Measurements from ENCODE around the gene HYAL1.

Gene HYAL1

DNA sequence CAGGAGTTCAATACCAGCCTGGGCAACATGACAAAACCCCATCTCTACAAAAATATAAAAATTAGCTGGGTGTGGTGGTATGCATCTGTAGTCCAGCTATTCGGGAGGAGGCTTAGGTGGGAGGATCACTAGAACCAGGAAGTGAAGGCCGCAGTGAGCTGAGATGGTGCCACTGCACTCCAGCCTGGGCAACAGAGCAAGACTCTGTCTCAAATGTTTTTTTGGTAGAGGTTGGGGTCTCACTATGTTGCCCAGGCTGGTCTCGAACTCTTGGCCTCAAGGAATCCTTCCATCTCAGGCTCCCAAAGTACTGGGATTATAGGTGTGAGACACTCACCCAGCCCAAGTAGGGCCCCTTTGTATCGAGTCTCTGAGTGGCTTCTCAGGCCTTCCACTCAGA, 9.3 kb downstream of the HYAL1 start:
- ChIA-PET CTCF (no interaction called here), POLR2A (interaction anchor here (2.5 kb wide), 1 partner anchor 43 kb away, joined by 12 read pairs; no protein-coding TSS in a partner anchor)

DNA sequence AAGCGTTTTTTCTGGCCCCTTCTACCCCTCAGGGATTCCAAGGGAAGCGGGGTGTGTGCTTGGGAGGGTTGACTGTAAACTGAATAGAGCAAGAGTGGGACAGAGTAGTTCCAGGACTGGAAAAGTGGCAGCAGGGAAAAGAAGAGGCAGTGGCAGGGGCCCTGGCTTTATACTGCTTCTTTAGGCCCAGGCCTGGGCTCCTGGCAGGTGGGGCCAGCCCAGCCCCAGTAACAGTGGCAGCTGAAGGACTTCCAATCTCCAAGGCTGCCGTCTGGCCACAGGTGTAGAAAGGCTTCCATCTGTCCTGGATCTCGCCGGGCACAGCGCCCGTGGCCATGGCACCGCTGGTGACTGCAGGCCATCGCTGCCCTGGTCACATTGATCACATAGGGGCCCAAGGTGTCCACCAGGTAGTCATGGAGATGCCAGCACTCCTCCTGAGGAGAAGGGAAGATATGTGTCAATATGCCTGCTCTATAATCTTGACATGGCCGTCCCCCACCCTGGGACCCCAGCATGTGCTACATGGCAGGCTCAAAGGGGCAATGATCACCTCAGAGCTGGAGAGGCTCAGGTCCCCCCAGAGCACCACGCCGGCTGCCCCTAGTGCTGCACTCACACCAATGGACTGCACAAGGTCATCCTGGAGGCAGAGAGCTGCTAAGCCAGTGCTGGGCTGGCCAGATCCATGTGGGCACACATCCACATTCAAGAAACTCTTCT, 10.1 kb downstream of the HYAL1 start:
- POLR2A ChIA-PET = interaction anchor here (0.6 to 2.5 kb wide), 11 partner anchors 11 to 276 kb away, joined by 3 to 28 read pairs (median 4); partner anchors contain the start of genes HEMK1 and TUSC2
- TF ChIP-seq FOXK2 (IDR thresholded peaks at IDR 0.05) (no peak), FOXA1 (IDR thresholded peaks at IDR 0.05) (no peak), BHLHE40 (IDR thresholded peaks at IDR 0.05; ENCODE audit: borderline replicate concordance) (no peak), TARDBP (IDR thresholded peaks at IDR 0.05) (no peak), ZNF384 (IDR thresholded peaks at IDR 0.05) (no peak), SUZ12 (IDR thresholded peaks at IDR 0.05) (no peak), NFRKB (IDR thresholded peaks at IDR 0.05) (no peak), LEF1 (IDR thresholded peaks at IDR 0.05; ENCODE audit: borderline replicate concordance) (no peak), ARNT (IDR thresholded peaks at IDR 0.05) (no peak)
- no peak for DNase-seq (ENCODE audit: extremely low spot score)
- CTCF ChIA-PET = no interaction called here

More for the DNA sequence above, 9.3 kb downstream of the HYAL1 start:
- TF ChIP-seq FOXM1 (IDR thresholded peaks at IDR 0.05; ENCODE audit: borderline replicate concordance) (no peak), SP1 (IDR thresholded peaks at IDR 0.05) (no peak), ARNT (IDR thresholded peaks at IDR 0.05) (no peak), HDGF (IDR thresholded peaks at IDR 0.05; ENCODE audit: borderline replicate concordance) (no peak), L3MBTL2 (conservative IDR thresholded peaks at IDR 0.05) (no peak), NFRKB (IDR thresholded peaks at IDR 0.05) (no peak), FOXK2 (IDR thresholded peaks at IDR 0.05) (no peak), ELF4 (IDR thresholded peaks at IDR 0.05) (no peak), LEF1 (IDR thresholded peaks at IDR 0.05; ENCODE audit: borderline replicate concordance) (no peak), SUZ12 (IDR thresholded peaks at IDR 0.05) (no peak), TARDBP (IDR thresholded peaks at IDR 0.05) (no peak), FOXA1 (IDR thresholded peaks at IDR 0.05) (no peak), BHLHE40 (IDR thresholded peaks at IDR 0.05; ENCODE audit: borderline replicate concordance) (no peak), ZNF384 (IDR thresholded peaks at IDR 0.05) (no peak)
- TF ChIP-seq, protein P1, sequence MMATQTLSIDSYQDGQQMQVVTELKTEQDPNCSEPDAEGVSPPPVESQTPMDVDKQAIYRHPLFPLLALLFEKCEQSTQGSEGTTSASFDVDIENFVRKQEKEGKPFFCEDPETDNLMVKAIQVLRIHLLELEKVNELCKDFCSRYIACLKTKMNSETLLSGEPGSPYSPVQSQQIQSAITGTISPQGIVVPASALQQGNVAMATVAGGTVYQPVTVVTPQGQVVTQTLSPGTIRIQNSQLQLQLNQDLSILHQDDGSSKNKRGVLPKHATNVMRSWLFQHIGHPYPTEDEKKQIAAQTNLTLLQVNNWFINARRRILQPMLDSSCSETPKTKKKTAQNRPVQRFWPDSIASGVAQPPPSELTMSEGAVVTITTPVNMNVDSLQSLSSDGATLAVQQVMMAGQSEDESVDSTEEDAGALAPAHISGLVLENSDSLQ (IDR thresholded peaks at IDR 0.05) = no peak
- no peak for DNase-seq (ENCODE audit: extremely low spot score)

DNA sequence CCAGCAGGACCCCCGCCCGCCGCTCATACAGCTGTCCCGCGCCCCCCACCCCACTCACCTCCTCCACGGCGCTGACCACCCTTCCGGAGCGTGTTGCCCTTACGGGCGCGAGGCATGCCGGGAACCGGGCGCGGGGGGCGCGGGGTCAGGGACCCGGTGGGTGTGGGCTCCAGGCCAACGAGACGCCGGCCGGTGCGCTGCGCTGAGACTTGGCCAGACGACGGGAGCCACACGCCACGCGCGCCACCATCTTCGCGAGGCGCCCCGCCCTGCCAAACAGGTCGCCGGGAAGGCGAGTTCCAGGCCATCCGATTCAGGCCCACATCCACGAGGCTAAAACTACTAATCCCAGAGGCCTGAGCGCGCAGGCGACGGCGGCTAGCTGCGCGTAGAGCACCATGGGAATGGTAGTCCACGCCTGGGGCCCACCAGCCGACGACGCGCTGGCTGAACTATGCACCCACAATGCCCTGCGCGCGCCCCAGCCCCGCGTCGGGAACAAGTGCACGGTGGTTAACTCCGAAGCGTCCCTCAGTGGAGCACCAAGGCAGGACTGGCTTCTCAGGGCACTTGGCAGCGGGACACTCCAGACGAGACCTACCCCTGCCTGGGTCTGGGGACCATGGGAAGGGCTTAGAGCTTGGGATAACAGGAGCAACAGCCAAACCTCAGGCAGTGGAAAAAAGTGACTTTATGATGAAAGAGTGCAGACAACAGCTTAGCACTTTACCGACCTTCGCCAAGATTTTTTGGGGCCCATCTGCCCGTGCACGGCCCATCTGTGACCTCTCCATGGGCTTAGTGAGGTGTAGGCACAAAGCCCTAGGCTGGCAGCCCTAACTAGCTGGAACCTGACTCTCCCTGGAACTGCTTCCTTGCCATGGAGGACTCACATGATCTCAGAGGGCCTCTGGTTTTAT, 11.0 kb downstream of the HYAL1 start, which contains the start of gene IFRD2:
Gene IFRD2 (minus strand): TSS at position 271 of the 920 bp plus-strand sequence. CDS start 155 bp downstream, at position 116.
- POLR2A ChIA-PET = interaction anchor here (0.6 to 2.5 kb wide), 17 partner anchors 8 to 363 kb away, joined by 3 to 28 read pairs (median 4); partner anchors contain the start of genes HEMK1, MON1A and TUSC2

DNA sequence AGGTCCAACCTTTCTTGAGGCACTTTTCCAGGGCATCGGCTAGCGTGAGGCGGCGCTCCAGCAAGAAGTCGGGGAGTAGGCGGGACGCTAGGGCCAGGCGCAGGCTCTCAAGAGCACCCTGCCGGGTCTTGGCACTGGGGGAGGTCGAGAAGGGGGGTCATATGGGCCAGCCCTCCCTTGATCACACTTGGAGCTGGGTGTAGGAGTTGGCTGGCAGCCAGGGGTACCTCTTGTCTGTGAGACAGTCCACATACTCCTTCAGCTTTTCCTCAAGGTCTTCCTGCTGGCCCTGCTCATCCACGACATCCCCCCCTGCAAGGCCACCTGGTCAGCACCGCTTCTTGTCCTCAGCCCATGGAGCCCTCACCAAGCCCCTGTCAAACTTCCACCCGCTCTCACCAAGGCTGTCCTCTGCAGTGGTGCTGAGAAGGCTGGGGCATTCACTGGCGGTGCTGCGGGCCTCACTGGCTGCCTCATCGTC, 13.2 kb downstream of the HYAL1 start:
- ChIA-PET CTCF (no interaction called here), POLR2A (interaction anchor here (1.4 to 1.6 kb wide), 2 partner anchors 11 to 26 kb away, joined by 3 to 4 read pairs; partner anchors contain the start of gene LSMEM2)
- DNase-seq (ENCODE audit: extremely low spot score) = no peak
- no peak for TF ChIP-seq ELF4 (IDR thresholded peaks at IDR 0.05)
- TF ChIP-seq ARNT (IDR thresholded peaks at IDR 0.05) = no peak
- no peak for TF ChIP-seq NFRKB (IDR thresholded peaks at IDR 0.05)
- TF ChIP-seq L3MBTL2 (conservative IDR thresholded peaks at IDR 0.05) = no peak
- no peak for TF ChIP-seq TARDBP (IDR thresholded peaks at IDR 0.05)
- no peak for TF ChIP-seq FOXK2 (IDR thresholded peaks at IDR 0.05)
- no peak for TF ChIP-seq SP1 (IDR thresholded peaks at IDR 0.05)

More for the DNA sequence above, 11.0 kb downstream of the HYAL1 start, which contains the start of gene IFRD2:
- 0 out of 2 replicates have a peak, but pooled peaks have one; percentile 2 for TF ChIP-seq HDGF (IDR thresholded peaks at IDR 0.05; ENCODE audit: borderline replicate concordance)
- TF ChIP-seq ELF4 (IDR thresholded peaks at IDR 0.05) = peak; percentile 98
- no peak for TF ChIP-seq FOXK2 (IDR thresholded peaks at IDR 0.05)
- no peak for TF ChIP-seq FOXM1 (IDR thresholded peaks at IDR 0.05; ENCODE audit: borderline replicate concordance)
- TF ChIP-seq L3MBTL2 (conservative IDR thresholded peaks at IDR 0.05) = peak; percentile 76
- no peak; the same call in 1 of the 2 replicates for TF ChIP-seq SUZ12 (IDR thresholded peaks at IDR 0.05)
- no peak for TF ChIP-seq ARNT (IDR thresholded peaks at IDR 0.05)
- TF ChIP-seq TARDBP (IDR thresholded peaks at IDR 0.05) = no peak
- TF ChIP-seq NFRKB (IDR thresholded peaks at IDR 0.05) = no peak
- no peak for TF ChIP-seq ZNF384 (IDR thresholded peaks at IDR 0.05)
- TF ChIP-seq CTBP1 (IDR thresholded peaks at IDR 0.05; ENCODE audit: borderline replicate concordance) = no peak
- CTCF ChIA-PET = no interaction called here
- DNase-seq (ENCODE audit: extremely low spot score) = peak; percentile 93

DNA sequence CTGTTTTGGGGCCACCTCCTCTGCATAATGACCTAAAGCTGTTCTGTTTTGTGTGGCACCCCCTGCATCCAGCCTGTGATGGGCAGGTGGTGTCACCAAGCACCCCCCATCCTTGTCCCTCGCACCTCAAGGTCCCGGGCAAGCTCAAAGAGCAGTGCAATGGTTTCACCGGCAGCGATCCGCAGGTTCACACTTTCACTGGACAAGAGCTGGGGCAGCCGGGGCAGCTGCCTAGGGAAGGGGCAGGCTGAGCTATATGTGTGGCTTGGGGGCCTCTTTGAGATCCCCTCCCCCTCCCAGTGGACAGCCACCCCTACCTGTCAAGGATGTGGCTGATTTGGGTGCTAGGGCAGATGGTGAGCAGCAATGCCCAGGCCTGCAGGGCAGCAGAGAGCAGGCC, 14.2 kb downstream of the HYAL1 start:
- ChIA-PET CTCF (no interaction called here), POLR2A (interaction anchor here (0.8 to 1.6 kb wide), 4 partner anchors 10 to 48 kb away, joined by 3 to 4 read pairs (median 4); partner anchors contain the start of gene LSMEM2)
- no peak for DNase-seq (ENCODE audit: extremely low spot score)
- TF ChIP-seq ELF4 (IDR thresholded peaks at IDR 0.05) = no peak
- no peak for TF ChIP-seq TARDBP (IDR thresholded peaks at IDR 0.05)
- no peak for TF ChIP-seq SP1 (IDR thresholded peaks at IDR 0.05)
- TF ChIP-seq LEF1 (IDR thresholded peaks at IDR 0.05; ENCODE audit: borderline replicate concordance) = no peak
- no peak for TF ChIP-seq FOXM1 (IDR thresholded peaks at IDR 0.05; ENCODE audit: borderline replicate concordance)
- no peak for TF ChIP-seq BHLHE40 (IDR thresholded peaks at IDR 0.05; ENCODE audit: borderline replicate concordance)
- no peak for TF ChIP-seq HDGF (IDR thresholded peaks at IDR 0.05; ENCODE audit: borderline replicate concordance)
- no peak for TF ChIP-seq ARNT (IDR thresholded peaks at IDR 0.05)
- TF ChIP-seq NFRKB (IDR thresholded peaks at IDR 0.05) = no peak
- no peak for TF ChIP-seq FOXK2 (IDR thresholded peaks at IDR 0.05)
- TF ChIP-seq FOXA1 (IDR thresholded peaks at IDR 0.05) = no peak
- no peak for TF ChIP-seq ZNF384 (IDR thresholded peaks at IDR 0.05)
- TF ChIP-seq SUZ12 (IDR thresholded peaks at IDR 0.05) = no peak

DNA sequence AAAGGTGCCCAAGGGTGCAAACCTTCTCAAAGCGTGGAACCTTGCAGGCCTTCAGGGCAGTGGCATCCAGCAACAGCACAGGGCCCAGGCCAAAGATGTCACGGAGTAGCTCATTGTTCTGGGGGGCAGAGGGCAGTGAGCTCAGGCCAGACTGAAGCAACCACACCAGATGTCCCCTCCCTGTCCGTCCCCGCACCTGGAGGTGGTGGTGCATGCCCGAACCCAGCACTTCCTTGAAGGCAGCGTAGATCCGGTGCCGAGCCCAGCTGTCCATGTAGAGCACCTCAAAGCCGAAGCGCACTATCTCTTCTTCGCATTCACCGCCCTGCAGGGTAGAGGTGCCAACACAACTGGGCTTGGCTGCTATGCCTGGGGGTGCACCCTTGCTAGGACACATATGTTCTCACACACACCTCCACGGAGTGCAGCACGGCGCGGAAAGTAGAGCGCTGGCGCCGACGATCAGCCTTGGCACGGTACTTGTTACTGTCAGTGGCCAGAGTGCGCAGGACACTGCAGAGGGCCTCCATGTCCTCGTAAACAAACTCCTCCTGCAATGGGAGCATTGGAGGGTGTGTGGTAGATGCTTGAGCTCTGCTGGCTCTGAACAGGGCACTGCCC, 14.9 kb downstream of the HYAL1 start:
- no peak for TF ChIP-seq L3MBTL2 (conservative IDR thresholded peaks at IDR 0.05)
- TF ChIP-seq FOXK2 (IDR thresholded peaks at IDR 0.05) = no peak
- no peak for TF ChIP-seq ARNT (IDR thresholded peaks at IDR 0.05)
- no peak for TF ChIP-seq HDGF (IDR thresholded peaks at IDR 0.05; ENCODE audit: borderline replicate concordance)
- no peak for TF ChIP-seq FOXA1 (IDR thresholded peaks at IDR 0.05)
- no peak for TF ChIP-seq TARDBP (IDR thresholded peaks at IDR 0.05)
- no peak for TF ChIP-seq CTBP1 (IDR thresholded peaks at IDR 0.05; ENCODE audit: borderline replicate concordance)
- no peak for DNase-seq (ENCODE audit: extremely low spot score)
- ChIA-PET POLR2A (interaction anchor here (1.0 to 1.6 kb wide), 4 partner anchors 9 to 49 kb away, joined by 3 to 4 read pairs (median 3); partner anchors contain the start of gene LSMEM2), CTCF (no interaction called here)

All from HEK293T (cell line).